Embryonic facial prominence (tissue), 1 donor: ENCODE measurements around the gene PRDM15.

ENCODE experiments used
- DNase-seq: peaks from one replicate; pipeline ENCODE4 v3.0.0-alpha.2; 2016; ENCODE audit errors: extremely low spot score

Gene PRDM15

DNA sequence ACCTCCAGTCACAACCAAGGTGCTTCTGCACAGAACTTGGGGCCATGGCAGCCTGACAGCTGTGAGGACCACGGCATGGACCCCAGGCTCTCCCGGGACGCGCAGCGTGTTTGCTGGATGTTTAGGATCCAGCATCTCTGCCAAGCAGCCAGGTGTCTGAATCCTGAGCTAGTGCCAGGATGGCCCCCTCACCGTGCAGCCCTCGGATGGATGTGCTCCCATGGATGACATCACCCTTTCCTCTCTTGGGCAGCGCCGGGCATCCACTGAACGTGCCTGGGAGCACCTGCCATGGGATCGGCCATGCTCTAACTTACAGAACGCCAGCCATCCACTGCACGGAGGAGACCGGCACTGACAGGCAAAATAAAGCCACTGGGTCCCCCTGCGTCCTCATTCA is 53.9 kb downstream of the PRDM15 start:
- no peak for DNase-seq

DNA sequence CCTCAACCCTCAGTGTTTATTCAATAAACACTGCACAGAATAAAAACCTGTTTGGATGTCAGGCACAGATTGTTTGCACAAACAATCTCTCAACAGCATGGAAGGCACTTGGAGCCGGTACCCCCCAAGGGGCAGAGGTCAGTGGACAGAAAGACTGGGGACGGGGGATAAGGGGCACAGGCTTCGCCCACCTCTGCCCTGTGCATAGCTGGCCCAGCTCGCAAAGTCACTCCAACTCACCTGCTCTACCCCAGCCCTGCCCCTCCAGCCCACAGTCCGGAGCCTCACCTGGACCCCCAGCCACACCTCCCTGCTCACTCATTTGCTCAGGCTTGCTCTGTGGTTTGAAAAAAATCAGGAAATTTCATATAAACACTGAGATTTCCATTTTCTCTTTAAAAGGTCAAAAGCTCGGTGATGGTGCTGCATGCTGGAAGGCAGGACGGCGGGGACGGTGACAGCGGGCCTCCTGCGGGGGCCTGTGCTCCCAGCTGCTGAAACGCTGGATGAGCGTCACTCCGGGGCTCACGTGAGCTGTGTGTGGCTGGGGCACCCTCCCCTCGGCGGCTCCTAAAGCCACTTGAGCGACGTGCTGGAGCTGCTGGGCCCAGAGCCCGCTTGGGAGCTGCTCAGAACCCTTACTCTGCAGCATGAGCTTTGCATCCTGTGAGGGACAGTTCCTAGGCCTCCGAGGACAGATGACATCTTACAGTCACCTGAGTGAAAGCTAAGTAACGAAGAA is 54.5 kb downstream of the PRDM15 start:
- no peak for DNase-seq

DNA sequence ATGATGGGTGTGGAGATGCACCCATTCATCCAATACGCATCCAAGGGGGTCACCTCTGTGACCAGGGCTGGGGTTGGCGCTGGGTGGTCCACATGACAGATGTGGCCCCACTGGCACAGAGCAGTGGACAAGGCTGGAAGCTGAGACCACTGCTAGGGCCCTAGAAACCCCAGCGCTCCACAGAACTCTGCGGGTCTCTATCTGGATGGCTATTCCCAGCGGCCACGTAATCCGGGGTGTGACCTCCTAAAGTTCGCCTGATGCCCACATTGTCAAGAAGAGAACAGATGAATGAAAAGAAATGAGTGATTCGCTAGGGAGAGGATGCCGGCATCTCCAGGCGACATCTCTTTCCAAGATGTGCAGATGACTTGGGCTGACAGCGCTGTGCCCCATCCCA is 55.2 kb downstream of the PRDM15 start:
- DNase-seq = no peak

DNA sequence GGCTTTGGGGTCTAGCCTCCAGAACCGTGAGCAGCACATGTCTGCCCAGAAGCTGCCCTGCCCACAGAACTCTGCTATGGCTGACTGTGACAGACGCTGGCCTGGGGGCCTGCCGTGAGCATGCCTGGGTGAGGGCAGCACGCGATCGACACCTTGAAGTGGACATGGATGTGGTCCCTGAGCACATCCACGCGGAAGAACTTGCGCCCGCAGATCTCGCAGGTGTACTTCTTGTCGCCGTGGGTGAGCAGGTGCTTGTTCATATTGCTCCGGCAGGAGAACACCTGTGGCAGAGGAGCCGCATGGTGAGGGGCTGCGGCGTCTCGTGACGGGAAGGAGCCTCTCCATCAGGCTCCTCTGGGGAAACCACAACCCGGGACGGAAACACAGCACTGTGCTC is 56.0 kb downstream of the PRDM15 start:
- DNase-seq = no peak

DNA sequence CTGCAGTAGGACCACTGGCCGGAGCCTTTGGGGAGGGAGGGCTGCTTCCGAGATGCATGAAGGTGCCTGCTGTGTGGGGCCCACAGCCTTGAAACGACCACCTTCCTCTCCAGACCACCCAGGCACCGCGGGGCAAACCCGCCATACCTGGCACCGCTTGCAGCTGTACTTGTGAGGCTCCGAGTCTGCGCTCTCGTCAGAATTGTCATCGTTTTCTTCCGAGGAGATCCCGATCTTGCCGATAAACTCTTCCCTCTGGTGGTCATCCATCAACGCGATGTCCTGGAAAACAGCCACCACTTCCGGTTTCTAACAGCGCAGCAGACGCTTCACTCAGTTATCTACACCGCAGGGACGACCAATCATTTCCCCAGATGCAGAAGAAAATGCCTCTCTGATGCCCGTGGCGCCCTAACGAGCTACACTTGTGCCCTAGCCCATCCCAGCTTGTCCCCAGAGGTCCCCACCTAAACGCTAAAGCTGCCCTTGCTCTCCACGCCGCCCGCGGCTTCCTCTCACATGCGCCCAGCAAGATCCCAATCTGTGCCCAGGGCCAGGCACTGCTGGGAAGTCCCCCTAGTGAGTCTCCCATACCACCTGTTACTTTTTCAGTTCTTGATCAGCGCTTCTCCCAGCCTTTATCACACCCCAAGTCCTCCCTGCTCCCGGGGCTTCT is 57.2 kb downstream of the PRDM15 start:
- DNase-seq = no peak

DNA sequence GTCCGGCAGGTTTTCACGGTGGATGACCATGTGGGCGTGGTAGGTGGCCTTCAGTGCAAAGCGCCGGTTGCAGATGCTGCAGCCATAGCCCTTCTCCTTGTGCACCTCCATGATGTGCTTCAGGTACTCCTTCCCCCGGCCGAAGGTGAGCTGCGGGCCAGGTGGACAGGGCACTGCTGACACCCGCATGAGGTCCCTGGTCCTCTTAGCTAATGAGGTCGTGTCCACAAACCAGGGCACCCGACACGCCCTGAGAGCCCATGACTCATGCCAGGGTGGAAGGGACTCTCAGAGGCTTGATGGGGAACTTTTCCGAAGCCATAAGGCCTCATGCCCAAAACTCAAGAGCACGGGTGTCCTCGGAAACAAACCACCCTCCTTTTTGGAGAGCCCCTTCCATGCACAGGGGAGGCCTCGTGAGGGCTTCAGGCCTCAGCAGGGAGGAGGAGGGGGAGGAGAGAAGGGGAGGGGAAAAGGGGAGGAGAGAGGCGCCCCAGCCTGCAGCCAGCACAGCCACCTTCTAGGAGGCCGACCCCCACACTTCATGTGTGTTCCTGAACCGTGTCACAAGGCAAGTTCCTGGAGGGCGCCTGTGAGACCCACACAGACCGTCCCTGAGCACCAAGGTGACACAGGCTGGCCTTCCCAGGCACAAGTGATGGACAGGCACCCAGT is 57.9 kb downstream of the PRDM15 start:
- no peak for DNase-seq

DNA sequence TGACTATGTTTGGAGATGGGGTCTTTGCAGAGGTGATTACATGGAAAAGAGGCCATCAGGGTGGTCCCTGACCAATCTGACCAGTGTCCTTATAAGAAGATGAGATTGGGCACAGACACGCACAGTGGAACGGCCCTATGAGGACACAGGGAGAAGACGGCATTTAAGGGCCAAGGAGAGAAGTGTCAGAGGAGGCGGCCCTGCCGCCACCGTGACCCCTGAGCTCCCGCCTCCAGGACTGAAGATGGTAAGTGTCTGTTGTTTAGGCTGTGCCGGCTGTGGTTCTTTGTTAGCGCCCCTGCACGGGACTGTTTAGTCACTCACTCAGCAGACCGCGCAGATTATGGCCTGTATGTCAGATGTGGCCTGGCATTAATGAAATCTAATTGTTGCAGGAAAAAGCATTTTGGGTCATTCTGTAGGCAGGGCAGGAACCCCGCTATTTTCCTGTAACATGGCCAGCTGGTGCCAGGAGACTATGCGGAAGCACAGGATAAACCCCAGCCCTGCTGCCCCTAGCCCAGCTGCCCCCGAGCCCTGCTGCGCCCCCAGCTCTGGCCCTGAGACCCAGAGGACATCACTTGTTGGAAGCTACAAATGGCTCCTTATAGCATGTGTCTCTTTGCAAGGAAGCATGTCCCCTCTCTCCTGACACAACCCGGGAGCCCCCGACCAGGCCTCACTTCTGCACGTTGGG is 58.6 kb downstream of the PRDM15 start:
- no peak for DNase-seq

DNA sequence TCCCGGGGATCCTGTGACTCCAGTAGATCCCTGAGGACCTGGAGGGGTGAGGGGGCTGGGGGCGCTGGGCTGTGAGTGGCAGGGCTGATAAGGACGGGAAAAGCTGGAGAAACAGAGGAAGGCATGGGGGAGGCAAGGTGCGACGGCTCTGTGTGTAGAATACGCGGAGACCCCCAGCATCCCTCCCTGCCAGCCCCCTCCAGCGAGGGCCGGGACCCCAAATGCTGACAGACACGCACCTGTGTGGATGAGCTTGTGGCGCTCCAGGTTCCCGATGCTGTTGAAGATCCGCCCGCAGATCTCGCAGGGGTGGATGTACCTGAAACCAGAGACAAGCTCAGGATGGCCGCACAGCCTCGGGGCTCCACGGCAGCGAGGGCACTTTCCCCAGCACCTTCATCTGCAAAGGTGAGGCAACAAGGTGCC is 59.3 kb downstream of the PRDM15 start:
- no peak for DNase-seq

DNA sequence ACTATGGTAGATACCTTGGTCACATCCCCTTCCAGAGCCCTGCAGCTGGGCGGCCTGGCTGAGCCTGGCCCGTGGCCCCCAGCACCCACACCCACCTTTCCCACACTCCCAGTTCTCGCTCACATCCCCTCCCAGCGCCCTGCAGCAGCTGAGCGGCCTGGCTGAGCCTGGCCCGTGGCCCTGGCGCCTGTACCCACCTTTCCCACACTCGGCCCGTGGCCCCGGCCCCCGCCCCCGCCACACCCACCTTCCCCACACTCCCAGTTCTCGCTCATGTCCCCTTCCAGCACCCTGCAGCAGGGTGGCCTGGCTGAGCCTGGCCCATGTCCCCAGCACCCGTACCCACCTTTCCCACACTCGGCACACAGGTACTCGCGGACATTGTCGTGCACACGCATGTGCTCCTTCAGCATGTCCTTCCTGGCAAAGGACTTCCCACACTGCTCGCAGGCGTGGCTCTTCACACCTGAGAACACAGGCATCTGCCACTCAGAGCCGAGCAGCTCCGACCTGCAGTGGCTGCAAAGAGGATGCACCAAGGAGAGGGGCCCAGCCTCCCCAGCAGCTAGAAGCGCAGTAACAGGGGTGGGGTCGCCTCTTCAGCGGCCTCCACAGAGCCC is 59.8 kb downstream of the PRDM15 start:
- no peak for DNase-seq

DNA sequence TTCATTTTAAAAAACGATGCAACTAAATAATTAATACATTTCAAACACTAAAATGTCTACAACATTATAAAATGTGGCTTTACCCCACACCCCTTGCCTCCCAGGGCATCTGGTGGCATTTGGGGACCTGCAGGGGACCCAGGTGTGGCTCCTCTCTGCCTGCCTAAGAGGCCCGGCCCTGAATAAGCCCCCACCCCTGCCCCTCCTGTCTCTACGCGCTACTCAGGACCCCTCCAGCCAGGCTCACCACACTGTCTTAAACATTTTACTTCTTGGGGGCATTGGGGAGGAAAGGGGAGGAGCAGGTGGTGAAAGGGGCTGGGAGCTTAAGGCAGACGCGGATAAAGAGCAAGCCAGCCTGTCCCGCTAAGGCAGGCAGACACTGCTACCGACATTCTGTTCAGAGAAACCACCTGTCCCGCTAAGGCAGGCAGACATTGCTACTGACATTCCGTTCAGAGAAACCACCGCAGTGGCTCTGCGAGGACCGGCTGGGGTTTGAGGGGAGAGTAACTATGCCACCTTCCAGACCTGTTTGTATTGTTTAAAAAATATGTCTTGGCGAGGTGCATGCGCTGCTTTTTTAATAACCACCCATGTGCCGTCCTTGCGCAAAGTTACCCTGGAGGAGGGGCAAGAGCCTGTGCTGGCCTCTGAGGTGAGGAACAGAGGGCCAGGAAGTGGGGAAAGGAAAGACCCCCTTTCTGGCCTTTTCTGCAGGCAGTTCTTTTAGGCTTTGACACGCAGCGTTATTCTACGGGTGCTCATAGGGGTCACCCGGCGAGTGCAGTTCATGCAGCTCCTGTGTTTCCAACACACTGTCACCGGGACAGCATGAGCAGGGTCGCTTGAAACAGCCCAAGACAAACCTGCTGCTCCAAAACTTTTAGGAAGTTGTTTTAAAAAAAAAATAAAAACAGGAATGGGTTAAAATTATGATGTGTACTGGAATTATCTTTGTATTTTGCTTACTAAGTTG is 61.0 kb downstream of the PRDM15 start:
- DNase-seq = no peak

DNA sequence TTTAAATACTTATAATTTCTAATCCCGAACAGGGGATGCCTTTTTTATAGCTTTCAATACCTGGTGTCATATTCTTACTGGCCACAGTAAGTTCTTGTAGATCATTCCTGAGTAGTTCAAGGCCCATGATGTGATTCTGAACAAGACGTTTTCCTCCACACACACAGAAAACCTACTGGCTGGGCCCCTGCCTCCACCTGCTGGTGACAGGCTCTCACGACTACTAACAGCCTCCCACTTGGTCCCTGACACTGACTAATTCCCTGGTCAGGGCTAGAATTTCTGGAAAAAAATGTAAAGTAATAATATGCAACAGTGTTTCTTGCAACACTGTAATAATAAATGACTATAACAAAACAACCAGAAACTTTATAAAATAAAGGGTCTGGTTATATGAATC is 61.9 kb downstream of the PRDM15 start:
- peak; percentile 12 for DNase-seq

DNA sequence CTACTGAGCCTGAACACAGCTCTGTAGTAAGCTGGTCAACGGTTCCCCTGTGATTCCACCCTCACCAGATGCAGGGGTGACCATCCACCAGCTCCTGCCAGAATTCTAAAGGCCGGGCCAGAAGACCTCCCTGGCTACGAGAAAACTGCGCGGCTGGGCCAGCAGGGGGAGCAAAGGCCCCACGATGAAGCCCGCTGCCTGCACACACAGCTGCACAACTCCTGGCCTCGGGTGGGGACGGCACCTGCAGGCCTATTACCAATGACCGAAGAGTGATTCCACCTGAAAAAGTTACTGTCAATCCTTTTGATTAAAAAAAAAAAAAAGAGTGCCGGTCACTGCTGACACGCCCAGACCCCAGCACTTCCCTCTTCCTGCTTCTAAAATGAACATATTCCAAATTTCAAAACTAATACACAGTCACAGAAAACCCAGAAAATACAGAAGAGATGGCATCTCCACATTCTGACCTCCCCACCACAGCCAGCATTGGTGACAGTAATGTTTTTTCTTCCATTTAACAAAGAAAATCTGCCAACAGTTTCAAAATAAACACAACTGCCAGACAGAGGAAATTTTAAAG is 62.5 kb downstream of the PRDM15 start:
- DNase-seq = no peak

DNA sequence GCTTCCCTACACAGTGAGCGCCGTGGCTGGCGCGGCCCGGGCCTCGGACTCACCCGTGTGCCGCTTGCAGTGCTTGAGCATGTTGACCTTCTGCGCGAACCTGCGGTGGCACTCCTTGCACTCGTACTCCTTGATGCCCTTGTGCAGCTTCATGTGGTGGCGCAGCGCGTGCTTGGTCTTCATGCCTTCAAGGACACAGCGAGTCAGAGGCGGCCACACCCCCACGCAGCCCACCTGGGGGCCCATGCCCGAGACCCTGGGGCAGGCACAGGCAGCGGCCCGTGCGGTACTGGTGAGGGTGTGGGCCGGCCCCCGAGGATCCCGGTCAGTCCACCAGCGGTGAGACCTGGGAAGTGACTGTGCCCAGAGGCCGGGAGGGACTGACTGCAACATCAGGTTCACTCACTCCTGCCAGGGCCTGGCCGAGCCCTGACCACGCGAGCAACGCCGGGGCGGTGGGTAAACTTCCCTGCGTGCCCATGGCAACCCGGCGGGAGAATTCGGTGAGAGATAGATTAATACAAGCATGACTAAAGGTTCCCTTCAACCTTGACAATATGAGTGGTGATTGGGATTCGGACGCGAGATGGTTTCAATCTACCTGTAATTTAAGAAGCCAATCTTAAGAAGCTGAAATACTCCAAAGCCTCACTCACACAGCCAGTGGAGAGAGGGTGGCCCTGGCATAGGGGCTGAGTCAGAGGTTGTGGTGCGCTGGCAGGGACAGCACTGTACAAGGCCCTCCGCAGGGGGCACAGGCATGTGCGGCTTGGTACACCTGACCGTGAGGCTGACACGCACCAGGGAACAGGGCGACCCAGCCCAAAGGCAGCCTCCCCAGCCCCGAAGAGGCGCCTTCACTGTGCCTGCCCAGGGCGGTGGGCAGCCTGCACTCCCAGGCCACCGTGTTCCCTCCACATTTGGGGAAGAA is 63.2 kb downstream of the PRDM15 start:
- no peak for DNase-seq

DNA sequence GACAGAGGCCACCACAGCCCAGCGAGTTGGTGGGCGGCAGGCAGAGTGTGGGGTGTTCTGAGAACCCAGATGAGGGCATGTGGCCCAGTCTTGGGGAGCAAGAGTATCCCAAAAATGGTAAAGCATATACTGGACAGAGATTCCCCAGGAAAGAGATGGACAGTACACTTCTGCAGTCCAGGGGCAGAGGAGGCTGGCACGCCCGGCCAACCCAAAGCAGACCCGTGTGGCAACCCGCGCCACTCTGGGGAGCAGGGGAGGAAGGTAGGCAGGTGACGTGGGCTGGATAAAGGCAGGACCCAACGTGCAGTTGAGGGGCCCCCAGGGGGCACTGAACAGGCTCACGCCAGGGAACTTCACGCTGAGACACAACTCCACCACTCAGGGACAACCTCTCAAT is 65.9 kb downstream of the PRDM15 start:
- DNase-seq = no peak

DNA sequence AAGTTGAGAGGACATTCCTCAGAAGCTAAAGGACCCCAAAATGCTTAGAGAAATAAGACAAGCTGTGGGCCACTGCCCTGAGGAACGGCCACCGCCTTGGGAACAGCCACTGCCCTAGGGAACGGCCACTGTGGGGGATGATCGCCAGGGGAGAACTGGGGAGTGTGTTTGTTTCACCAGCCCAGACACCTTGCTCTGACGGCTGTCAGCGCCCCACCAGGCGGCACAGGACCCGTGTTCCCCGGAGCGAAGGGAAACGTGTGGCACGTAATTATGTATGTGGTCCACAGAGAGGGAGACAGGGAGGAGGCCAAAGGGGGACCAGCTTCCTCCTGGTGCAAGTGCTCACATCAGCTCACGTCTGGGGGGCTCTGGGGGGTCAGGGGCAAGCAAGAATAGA is 66.5 kb downstream of the PRDM15 start:
- no peak for DNase-seq

DNA sequence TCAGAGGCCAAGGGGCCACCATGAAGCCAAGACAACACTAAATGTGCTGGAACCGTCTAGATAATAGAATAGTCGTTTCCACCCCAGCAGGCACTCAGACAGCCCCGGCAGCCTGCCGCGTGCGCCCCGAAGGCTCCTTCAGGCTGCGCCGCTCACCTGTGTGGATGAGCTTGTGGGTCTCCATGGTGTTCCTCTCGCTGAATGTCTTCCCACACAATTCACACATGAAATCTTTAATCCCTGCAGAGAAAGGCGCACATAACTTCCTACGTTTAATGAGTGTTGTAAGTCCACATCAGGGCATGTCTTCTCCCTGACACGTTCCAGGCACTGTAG is 68.6 kb downstream of the PRDM15 start:
- DNase-seq = no peak

DNA sequence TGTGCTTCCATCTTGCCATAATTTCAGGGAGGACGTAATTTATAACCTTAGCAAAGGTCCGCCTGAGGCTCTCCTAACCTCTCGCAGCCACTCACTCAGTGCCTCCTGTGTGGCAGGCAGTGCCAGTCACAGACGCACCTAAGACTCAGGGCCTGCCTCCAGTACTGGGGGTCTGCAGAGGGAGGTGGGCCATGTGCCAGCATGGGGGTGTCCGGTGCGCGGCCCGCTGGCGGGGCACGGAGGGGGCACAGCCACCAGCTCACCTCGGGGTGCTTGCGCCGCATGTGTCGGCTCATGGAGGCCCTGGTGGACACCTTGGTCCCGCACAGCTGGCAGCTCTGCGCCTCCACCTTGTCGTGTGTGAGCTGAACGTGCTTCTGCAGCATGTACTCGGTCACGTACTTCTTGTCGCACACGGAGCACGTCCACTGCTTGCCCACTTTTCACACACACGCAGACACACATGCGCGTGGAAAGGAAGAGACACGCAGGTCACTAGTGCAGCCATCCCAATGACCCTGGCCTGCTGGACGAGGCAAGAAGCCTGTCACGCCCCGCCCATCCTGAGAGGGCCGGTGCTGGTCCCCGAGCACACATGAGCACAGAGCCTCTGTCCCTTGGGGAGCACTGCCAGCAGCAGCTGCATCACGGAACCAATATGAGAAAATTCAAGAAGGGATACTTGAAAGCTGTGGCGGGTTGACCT is 69.1 kb downstream of the PRDM15 start:
- no peak for DNase-seq

DNA sequence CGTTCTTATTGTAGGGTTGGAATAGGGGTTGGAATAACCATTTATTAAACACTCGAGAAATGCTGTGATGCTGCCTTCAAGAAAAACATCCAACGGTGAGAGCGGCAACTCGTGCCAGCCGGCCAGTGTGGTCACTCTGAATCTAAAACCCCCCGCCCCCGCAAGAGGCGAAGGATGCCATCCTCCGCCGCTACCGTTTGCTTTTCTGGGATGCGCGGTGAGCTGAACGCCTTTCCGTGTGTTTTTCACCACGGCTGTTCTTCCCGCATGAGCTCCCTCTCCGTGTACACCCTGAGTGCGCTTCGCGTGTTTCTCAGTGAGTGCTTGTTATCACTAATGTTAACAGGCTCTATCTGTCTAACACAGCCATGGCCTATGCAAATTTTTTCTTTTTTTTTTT is 70.3 kb downstream of the PRDM15 start:
- no peak for DNase-seq

DNA sequence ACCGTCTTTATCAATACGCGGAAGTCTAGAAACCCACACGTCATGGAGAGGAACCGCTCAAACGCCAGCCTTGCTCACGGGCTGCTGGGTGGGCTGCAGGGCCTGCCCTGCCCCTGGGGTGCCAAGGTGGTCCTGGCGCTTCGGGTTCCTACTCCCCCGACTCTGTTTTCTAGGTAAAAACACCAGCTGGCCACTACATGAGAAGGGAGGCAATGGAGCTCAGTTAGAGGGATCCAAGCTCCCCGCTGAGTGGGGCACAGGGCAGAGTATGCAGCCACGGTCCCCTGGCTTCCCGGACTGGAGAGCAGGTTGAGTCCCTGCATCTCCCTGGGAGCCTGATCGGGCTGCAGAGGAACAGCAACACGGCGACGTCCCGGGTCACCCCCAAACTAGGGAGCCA is 71.0 kb downstream of the PRDM15 start:
- DNase-seq = no peak
